ENCODE data around the gene NOTCH4.
A peak's percentile ranks its signal among the peaks of the same experiment; 100 is the strongest.

Gene NOTCH4

DNA sequence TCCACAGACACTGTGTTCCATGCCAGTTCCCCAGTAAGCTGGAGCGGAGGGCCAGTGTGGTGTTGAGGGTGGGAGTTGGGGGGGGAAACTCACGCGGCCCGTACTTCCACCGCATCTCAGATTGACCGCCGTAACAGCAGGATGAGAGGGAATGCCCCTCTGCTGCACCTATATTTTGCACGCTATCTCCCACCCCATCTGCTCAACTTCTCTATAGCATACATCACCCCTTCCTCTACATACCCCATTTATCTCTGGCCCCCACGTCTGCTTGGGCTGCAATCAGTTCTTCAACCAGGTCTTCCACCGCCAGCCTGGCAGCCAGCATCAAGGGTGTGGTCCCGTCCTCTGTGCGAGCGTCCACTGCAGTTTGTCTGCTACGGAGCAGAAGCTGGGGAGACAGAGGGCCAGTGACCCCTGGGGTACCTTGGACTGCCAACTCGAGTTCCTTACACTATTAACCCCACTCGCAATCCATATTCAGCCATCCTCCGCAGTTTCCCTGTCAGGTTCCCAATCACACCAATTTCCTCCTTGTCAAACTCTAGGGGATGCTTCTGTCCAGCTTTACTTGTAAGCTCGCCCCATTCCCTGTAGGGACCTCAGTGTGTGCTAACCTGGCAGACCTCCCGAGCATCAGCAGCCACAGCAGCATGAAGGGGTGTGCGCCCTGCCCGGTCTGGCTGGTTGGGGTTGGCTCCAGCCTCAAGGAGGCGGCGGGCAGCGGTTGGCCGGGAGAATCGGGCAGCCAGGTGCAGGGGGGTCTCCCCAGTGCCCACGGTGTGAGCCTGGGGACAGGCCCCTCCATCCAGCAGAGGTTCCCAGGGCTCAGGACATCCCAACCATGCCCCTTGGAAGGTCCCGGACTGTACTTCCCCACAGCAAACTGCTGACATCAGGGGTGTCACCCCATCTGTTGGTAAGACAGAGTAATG is 26.9 kb downstream of the NOTCH4 start:
- Histone ChIP-seq H3K9ac (ENCODE audit: low read length) (peak overlapping the region; percentile 98), H2AFZ (ENCODE audit: low read depth, low read length) (no peak overlapping the region; the same call in 1 of the 2 replicates), H3K4me1 (ENCODE audit: low read length) (peaks cover 31% of the 10 kb centered on the region), H3K4me3 (ENCODE audit: low read length) (peak overlapping the region; percentile 92), H3K27me3 (ENCODE audit: low read depth, low read length) (no peaks in the 10 kb centered on the region), H3K36me3 (replicated peaks; ENCODE audit: low read depth, low read length) (no peaks in the 10 kb centered on the region), H3K27ac (ENCODE audit: low read length) (peak overlapping the region; percentile 86), H3K9me3 (ENCODE audit: insufficient read depth, low read length) (no peaks in the 10 kb centered on the region), H3K79me2 (ENCODE audit: low read length) (peaks cover 4% of the 10 kb centered on the region), H3K4me2 (ENCODE audit: low read length) (peak overlapping the region; percentile 83), H4K20me1 (ENCODE audit: insufficient read depth, low read length) (no peaks in the 10 kb centered on the region)
- TF ChIP-seq, protein P1, sequence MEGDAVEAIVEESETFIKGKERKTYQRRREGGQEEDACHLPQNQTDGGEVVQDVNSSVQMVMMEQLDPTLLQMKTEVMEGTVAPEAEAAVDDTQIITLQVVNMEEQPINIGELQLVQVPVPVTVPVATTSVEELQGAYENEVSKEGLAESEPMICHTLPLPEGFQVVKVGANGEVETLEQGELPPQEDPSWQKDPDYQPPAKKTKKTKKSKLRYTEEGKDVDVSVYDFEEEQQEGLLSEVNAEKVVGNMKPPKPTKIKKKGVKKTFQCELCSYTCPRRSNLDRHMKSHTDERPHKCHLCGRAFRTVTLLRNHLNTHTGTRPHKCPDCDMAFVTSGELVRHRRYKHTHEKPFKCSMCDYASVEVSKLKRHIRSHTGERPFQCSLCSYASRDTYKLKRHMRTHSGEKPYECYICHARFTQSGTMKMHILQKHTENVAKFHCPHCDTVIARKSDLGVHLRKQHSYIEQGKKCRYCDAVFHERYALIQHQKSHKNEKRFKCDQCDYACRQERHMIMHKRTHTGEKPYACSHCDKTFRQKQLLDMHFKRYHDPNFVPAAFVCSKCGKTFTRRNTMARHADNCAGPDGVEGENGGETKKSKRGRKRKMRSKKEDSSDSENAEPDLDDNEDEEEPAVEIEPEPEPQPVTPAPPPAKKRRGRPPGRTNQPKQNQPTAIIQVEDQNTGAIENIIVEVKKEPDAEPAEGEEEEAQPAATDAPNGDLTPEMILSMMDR (IDR thresholded peaks at IDR 0.05; ENCODE audit: low read depth, low read length): peak; percentile 22
- no peak for TF ChIP-seq EZH2phosphoT487 (IDR thresholded peaks at IDR 0.05; ENCODE audit: low read depth)

DNA sequence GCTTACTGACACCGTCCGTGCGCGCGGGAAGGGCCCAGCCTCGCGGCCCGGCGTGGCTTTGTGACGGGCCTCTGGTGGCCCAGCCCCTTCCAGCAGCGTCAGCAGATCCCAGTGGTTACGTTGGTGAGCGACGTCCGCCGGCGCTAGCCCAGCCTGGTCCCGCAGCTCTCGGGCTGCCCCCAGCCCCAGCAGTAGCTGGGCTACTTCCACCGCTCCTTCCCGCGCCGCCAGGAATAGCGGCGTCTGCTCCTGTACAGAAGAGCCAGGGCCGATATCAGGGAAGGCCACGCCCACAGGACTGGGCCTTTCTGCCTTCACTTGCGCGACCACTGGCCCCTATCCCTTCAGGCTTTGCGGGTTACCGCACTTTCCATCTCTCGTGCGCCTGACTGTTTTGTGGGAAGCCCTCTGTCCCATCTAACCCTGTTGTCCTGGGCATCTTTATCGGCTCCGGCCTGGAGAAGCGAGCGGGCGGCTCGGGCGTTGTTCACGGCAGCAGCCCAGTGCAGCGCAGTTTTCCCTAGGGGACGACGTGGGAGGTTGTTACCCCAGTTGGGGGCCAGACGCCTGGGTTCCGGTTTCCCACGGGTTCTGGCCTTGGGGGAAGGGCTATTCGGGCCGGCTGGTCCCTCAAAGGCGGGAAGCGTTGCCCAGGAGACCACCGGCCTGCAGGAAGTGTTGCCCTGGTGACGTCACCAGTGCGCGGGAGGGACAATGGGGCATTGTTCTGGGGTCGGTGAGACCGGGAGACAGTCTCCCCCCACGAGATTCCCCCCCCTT is 27.8 kb downstream of the NOTCH4 start:
- Histone ChIP-seq H3K4me3 (ENCODE audit: low read length) (peak overlapping the region; percentile 92), H3K4me1 (ENCODE audit: low read length) (peaks cover 34% of the 10 kb centered on the region), H3K9me3 (ENCODE audit: insufficient read depth, low read length) (no peaks in the 10 kb centered on the region), H3K27ac (ENCODE audit: low read length) (peak overlapping the region; percentile 86), H3K9ac (ENCODE audit: low read length) (peak overlapping the region; percentile 98), H3K79me2 (ENCODE audit: low read length) (peaks cover 13% of the 10 kb centered on the region), H4K20me1 (ENCODE audit: insufficient read depth, low read length) (no peaks in the 10 kb centered on the region), H3K27me3 (ENCODE audit: low read depth, low read length) (no peaks in the 10 kb centered on the region), H3K36me3 (replicated peaks; ENCODE audit: low read depth, low read length) (peaks cover 2% of the 10 kb centered on the region), H2AFZ (ENCODE audit: low read depth, low read length) (no peak overlapping the region; the same call in 1 of the 2 replicates), H3K4me2 (ENCODE audit: low read length) (peak overlapping the region; percentile 83)
- TF ChIP-seq, protein P1 (IDR thresholded peaks at IDR 0.05; ENCODE audit: low read depth, low read length): no peak
- no peak for TF ChIP-seq EZH2phosphoT487 (IDR thresholded peaks at IDR 0.05; ENCODE audit: low read depth)

DNA sequence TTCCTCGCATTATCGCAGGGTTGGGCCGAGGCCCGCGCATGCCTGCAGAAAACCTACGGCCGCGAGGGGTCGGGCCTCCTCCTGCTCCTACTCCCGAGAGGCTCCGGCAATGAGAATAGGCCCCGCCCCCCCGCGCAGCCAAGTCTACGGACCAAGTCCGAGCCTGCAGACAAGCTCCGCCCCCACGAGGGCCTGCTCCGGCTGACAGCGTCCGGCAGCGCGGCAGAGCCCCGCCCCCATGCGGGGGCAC is 28.3 kb downstream of the NOTCH4 start:
- peak overlapping the region; percentile 86; the same call in 1 of the 2 replicates for H3K27ac ChIP-seq (ENCODE audit: low read length)
- no peak overlapping the region for H2AFZ ChIP-seq (ENCODE audit: low read depth, low read length)
- no peaks in the 10 kb centered on the region for H3K9me3 ChIP-seq (ENCODE audit: insufficient read depth, low read length)
- no peaks in the 10 kb centered on the region for H4K20me1 ChIP-seq (ENCODE audit: insufficient read depth, low read length)
- peak overlapping the region; percentile 96; the same call in 1 of the 2 replicates for H3K9ac ChIP-seq (ENCODE audit: low read length)
- H3K4me3 ChIP-seq (ENCODE audit: low read length): peak overlapping the region; percentile 92
- no peaks in the 10 kb centered on the region for H3K27me3 ChIP-seq (ENCODE audit: low read depth, low read length)
- H3K4me1 ChIP-seq (ENCODE audit: low read length): peaks cover 38% of the 10 kb centered on the region
- 0 out of 2 replicates have a peak overlapping the region, but pooled peaks have one; percentile 97 for H3K4me2 ChIP-seq (ENCODE audit: low read length)
- no peak for TF ChIP-seq EZH2phosphoT487 (IDR thresholded peaks at IDR 0.05; ENCODE audit: low read depth)
- TF ChIP-seq, protein P1 (IDR thresholded peaks at IDR 0.05; ENCODE audit: low read depth, low read length): no peak
- H3K36me3 ChIP-seq (replicated peaks; ENCODE audit: low read depth, low read length): peaks cover 4% of the 10 kb centered on the region
- H3K79me2 ChIP-seq (ENCODE audit: low read length): peaks cover 18% of the 10 kb centered on the region
